Embryonic facial prominence (tissue), 1 donor: Measurements from ENCODE around the gene NDUFAF2.
"Not testable (repeated sequence)": the region's sequence is repeated elsewhere in the genome, so short reads cannot be mapped to it uniquely, and the experiment has no call there.

Experiments
- DNase-seq: peaks from one replicate; pipeline ENCODE4 v3.0.0-alpha.2; 2016; ENCODE audit errors: extremely low spot score

NDUFAF2 gene

DNA sequence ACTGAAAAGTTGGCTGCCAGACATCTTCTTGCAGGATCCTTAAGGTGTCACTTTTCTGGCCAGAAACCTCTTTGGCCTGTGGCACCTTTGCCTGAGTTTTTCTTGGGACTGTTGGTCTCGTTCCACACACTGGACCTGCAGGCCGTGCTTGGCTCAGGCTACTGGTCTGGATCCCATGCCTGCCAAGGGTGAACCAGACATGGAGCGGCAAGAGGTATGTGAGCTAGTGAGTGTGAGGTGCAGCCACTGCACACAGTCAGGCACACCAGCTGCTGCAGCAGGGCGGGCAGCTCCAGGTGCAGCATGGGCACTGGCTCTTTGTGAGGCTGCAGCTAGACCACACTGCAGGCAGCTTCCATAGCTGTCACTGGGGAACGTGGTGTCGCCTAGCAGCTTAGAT, 47.9 kb downstream of the NDUFAF2 start:
- no peak for DNase-seq

DNA sequence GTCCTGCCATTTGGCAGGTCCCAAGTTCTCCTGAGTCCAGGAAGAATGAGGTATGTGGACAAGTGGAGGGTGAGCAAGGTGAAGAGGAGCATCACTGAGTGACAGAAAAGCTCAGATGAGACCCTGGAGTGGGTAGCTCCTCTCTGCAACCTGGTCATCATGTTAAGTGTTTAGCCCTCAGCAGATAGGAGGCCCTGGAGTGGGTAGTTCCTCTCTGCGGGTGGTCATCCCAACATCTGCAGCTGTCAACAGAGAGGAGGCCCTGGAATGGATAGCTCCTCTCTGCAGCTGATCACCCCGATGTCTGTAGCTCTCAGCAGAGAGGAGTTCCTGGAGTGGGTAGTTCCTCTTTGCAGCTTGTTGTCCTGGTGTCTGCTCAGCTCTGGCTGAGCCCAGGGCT, 48.4 kb downstream of the NDUFAF2 start:
- no peak for DNase-seq

DNA sequence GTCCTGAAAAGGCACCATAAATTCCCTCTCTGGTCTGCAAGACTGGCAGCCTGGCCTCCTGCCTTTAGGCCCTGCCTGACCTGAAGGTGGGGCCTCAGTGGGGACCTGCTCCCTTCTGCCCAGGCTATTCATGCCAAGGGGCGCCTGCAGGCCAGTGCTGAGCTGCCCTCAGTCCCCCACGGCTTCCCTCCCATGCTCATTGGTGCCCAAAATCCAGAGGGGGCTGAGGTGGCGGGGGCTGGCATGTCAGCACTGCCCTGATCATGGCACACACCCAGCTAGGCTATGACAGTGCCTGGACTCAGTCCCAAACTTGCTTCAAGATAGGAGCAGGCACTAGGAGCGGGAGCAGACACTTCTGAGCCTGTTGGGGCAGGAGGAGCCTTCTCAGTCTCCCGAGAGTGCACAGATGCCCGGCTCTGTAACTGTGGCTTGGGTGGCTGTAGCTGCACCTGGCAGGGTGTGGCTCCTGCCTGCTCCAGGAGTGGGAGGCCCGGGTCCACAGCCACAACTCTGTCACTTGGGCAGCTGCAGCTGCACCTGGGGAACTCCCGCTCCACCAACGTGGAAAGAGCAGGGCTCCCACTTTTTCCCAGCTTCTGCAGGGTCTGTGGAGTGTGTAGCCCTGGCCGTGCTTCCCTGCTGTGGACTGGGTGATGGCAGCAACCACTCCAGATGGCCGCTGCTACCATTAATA, 49.0 kb downstream of the NDUFAF2 start:
- DNase-seq, result no peak

DNA sequence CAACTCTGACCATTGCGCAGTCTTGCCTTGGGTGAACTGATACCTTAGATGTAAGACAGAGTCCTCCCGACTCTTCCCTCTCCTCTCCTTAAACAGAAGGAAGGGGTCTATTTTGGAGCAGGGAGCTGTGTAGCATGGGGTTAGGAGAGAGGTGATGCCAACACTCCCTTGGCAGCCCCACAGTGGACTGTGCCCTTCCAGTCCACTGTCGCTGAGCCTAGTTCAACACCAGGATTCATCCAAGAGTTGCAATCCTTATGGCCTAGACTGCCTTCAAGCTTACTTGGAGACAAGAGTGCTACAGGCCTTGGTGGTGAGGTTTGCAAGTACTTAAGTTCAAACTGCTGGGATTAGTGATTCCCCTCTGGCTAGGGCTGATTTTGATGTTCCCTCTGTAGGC, 51.4 kb downstream of the NDUFAF2 start:
- no peak for DNase-seq

DNA sequence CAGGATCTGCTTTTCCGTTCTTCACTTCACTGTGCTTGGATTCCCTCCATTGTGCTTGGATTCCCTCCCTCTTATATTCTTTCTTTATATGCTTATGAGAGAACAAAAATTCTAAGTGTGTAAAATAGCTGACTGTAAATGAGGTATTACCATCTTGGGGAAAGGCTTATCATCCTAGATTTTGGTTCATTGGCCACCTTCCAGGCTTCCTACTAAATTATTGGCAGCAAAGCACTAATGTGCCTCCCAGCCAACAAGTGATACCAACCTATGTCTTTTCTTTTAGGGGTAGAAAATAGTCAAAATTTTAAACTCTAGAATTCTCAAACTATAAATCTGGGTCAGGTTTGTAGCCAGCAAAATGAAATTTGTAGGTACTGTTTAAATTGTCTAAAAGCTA, 52.7 kb downstream of the NDUFAF2 start:
- DNase-seq, result no peak

DNA sequence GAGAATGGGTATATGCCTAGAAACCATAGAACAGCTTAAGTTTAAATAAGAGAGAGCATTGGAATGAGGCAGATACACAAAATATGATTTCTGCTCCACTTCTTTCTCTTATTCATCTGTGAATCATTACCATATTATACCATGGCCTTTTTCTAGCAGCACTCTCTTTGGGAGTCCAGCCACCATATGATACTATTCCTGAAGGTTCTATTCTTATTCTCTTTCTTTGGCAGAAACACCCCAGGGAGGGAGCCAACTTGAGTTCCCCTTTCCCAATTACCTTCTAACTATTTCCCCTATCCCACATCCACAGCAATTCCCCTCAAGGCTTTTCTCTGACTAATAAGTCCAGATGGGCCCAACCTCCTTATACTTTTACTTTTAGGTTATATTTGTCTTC, 55.9 kb downstream of the NDUFAF2 start:
- DNase-seq, result no peak

DNA sequence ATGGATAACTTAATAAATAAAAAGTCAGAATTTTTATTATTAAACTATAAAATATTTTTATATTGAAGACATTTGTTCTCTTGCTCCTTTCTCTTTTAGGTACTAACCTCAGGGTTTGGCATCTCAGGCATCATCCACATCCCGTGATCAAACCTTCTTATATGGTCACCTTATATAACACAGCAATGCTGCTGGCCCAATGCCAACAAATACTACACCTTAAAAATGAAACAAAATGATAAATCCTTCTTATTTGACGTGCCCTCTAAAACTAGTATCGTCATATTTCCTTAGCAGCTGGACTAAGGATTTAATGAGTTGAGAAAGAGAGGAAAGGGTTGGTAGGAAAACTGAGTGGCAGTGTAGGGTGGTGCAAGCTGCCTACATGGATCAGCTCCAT, 56.6 kb downstream of the NDUFAF2 start:
- no peak for DNase-seq

DNA sequence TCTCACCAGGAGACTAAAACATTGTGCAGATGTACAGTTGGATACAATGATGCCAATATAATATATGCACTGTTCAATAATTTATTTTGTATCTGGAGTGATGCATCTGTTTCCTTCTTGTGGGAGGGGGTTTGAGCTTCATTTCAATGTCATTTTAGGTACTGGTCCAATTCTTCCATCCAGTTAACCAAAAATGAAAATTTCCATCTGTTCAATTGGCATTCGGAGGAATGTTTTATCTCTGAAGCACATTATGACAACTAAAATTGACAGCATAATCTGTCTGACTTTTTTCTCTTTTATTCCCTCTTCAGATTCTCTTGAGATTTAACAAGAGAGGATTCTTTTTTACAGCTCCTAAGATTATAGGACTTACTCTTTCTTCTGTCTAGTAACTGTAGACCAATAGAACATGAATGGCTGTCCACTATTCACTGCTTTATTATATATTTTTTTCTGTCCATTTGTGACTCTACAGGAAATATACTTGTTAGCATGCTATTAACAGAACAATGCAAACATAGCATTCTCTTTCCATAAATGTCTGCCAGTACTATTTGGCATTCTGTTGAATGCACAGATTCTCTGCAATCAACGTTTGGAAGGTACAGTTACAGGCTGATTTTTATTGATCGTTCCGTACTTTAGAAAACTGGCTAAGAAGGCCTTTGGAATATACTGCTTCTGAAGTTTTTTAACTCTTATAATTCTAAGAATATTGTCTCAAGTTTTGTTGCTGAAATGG, 57.8 kb downstream of the NDUFAF2 start:
- no peak for DNase-seq

DNA sequence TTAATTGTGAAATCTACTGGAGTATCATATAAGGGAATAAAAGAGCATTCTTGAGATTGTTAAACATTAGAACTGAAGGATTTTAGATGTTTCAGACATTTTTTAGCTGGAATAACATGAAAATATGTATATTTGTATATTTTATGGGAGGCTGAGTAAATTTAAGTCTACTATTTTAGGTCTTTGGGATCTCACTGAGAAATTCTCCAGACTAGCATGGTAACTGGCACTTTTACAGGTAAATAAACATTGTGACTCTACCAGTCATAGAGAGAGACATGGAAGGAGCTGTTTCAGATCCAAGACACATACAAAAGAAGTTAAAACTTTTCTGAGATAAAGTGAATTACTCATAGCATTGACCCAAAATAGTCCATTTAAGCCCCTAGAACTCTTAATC, 59.4 kb downstream of the NDUFAF2 start:
- DNase-seq, result no peak

DNA sequence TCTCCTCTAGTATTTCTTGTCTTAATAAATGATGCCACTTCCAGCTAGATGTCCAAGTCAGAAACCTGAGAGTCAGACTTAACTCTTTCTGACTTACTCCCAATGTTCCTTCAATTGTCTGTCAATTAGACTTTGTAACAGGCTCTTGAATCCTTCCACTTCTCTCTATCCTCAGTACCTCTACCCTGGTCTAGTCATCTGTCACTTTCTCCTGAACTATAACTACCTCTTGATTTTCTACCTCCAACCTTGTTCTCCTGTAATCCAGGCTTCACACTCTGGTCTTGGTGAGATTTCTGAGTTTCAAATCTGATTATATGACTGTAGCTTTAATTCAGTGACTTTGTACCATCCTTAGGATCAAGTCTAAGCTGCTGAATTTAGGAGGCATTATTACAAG, 64.9 kb downstream of the NDUFAF2 start:
- no peak for DNase-seq

DNA sequence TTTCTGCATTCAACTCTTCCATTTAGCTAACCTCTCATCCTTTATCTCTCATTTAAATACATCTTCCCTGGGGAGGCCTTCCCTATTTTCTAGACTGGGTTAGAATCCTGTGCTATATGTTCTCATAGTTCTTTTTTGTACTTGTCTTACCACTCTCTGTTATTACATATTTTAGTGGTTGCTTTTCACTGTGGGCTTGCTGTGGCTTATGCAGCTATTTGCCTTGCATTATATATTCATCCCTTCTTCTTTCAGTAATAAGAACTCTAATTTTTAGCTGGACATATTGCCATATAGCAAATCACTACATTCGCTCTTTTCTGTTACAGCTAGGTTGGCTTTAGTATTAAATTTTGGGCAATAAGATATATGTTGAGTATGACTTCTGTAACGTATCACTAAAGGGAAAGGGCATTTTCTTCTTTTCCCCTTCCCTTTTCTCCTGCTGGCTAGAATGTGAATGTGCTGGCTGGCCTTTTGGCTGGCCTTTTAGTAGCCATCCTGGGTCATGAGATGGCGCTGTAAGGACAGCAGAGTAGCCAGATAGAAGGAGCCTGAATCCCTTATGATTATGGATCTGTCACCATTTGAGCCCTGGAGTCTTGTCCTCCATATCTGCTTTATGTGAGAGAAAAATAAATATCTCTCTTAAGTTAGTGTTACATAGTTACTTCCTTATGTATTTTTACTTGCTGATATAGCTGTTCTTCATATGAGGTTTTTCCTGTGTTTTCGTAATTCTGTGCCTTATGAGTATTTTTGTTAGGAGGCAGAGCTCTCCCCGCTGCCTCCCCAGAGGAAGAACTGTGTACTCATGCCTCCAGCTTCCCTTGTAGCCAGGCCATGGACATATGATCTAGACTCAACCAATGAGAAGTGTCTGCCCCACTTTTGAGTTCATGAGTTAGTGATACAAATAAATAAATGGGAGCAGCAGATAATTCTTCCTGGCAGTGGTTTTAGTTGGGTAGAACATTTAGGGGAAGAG, 65.8 kb downstream of the NDUFAF2 start:
- DNase-seq, result no peak

DNA sequence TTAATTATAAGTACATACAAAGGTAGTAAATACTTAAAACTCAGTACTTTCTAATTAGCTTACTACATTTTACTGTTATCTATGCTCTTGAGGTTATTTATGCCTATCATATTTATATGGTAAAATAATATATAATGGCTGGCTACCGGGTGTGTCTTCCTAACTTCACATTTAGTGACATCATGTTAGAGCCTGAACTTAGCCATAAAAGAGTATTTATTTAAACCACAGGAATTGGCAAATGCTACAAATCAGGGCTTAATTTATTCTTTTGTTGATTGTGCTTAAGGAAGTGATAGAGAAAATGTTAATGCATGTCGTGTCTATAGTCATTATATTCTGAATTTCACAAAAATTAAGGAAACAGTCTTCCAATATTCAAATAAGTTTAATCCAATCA, 73.1 kb downstream of the NDUFAF2 start:
- no peak for DNase-seq

DNA sequence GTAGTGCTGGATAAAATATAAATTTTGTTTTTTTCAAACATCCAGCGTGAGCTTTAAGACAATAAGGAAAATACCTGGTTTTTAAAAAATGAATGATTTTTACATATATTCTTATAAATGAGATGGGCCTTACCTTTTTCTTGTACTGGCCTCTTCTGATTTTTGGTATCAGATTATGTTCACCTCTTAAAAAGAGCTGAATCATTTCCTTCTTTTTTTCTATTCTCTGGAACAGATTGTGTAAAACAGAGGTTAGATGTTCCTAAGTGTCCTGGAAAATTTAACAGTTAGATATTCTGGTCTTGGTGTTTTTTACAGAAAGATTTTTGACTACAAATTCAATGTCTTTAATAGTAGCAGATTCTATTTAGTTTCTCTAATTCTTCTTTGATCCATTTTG, 74.6 kb downstream of the NDUFAF2 start:
- DNase-seq, result no peak

DNA sequence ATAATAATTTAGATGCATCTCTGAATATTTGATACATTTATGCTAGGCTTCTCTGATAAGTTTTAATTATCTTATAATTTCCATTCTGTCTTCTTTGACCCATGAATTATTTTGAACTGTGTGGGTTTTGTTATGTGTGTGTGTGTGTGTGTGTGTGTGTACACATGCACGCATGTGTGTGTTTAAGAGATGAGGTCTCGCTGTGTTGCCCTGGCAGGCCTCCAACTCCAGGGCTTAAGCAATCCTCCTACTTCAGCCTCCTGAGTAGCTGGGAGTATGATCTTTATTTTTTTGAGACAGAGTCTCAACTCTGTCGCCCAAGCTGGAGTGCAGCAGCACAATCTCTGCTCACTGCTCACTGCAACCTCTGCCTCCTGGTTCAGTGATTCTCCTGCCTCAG, 75.4 kb downstream of the NDUFAF2 start:
- DNase-seq, result no peak

DNA sequence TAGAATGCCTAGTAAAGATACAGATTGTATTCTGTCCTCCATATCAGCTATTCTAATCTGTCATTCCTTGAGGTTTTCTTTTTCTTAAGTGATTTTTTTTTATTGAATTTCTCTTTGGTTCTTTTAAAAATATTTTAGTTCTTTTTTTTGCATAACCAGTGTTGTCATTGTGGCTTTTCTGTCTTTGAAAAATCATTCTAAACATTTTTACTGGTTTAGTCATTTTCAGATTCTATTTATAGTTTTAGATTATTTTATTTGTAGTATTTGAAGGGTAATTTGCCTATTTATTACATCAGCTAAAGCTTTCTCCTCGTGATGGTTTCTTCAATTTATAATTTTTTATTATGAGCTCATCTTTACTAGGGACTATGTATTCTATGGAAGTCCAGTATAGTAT, 78.1 kb downstream of the NDUFAF2 start:
- no peak for DNase-seq

DNA sequence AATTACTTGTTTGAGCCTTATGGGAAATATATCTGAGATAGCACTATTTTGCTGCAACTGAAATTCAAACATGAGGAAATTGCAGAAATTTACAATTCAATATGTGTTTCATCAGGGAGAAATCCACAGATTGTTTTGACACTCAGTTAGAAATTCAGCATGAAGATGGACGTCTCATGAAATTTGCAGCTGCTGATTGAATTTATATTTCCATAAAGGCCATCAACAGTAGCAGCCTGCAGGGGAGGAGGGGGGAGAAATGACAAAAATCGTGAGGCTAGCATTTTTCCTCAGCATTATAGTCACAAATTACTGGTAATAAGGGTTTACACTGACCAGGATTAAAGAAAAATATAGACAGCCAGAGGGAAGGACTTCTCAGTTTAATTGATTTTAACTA, 81.0 kb downstream of the NDUFAF2 start:
- no peak for DNase-seq

DNA sequence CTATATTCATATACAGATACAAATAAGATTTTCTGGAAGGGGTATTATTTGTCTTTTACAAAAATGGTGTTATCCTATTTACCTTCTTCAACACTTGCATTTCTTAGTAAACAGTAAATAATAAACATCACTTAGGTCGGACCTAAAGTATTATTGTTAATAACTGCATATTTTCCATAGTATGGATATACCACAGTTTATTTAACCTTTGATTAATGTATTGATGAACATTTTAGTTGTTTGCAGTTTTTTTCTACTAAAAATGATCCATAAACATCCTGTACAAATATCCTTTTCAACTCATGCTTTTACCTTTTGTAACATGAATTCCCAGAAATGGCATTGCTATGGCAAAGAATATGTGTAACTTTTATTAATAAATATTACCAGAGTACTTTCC, 83.4 kb downstream of the NDUFAF2 start:
- no peak for DNase-seq

DNA sequence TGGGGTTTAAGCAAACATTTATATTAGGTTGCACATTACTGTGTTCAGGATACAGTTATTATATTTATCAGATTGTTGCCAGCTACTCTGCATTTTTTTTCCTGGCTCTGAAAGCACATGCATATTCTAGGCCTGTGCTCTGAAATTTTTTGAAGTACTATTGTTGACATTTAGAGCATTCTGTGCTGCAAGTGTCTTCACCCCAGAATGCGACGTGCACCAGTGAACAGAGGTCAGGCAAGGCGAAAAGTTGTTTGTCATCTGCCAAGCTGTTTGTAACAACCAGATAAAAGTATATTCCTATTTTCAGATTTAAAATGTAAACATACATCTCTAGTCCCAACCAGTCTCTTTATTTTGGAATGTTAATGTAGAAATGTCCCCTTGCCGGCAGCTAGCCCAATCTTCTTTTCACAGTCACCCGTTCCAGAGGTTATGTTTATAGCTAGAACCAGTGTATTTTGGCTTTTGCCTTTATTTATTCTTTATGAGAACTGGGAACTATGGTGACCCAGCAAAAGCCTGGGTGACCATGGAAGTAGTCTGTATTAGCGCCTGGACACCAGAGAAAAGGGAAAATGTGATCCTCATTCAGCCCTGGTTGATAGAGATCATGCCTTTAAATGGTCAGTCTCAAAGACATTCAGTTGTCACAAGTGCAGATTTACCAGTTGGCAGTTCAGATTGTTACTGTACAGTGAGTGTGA, 84.6 kb downstream of the NDUFAF2 start:
- no peak for DNase-seq

DNA sequence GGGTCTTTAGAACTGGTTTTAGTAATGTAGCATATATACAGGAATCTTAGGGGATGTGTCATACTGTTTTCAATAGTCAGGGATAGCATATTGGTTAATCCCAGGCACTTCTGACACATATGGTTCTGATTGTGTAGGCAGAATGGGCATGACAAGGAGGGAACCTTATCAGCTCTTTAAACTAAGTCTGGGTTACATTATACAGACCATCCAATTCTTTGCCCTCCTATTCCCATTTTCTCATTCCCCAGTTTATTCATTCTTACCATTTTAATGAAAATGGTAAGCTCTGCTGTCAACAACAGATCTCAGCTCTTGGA, 85.1 kb downstream of the NDUFAF2 start:
- no peak for DNase-seq

DNA sequence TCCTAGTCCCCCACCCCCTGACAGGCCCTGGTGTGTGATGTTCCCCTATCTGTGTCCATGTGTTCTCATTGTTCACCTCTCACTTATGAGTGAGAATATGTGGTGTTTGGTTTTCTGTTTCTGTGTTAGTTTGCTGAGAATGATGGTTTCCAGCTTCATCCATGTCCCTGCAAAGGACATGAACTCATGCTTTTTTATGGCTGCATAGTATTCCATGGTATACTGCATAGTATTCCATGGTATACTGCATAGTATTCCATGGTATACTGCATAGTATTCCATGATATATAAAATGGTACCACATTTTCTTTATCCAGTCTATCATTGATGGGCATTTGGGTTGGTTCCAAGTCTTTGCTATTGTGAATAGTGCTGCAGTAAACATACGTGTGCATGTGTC, 86.3 kb downstream of the NDUFAF2 start:
- not testable (repeated sequence) for DNase-seq

DNA sequence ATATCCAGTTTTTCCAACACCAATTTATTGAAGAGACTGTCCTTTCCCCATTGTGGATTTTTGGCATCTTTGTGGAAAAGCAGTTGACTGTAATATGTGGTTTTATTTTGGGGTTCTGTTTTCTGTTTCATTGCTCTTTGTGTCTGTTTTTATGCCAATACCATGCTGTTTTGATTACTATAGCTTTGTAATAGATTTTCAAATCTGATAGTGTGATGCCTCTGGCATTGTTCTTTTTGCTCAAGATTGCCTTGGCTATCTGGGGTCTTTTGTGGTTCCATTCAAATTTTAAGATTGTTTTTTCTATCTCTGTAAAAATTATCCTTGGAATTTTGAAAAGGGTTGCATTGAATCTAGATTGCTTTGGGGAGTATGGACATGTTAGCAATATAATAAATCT, 99.5 kb downstream of the NDUFAF2 start:
- DNase-seq, result no peak

DNA sequence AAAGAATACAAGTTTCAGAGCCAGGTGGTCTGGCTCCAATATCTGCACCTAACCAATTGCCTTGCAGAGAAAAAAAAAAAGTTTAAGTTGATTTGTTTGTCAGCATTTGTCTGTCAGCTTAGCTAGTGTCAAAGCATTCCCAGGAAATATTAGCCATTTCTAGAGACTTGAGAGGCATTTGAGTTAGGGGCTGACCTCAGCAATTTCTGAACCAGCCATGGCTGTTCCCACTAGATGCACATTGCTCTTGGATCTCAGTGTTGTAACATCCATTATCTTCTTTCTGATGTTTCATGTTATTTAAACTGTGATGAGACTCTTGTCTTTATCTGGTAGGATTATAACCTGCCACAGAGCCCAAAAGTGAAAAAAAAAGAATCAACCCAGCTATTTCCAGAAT, 102.3 kb downstream of the NDUFAF2 start:
- no peak for DNase-seq
